Iris pigment epithelial cell (primary cell): ENCODE results near the gene ZFYVE21.
"Not testable (repeated sequence)": the region's sequence is repeated elsewhere in the genome, so short reads cannot be mapped to it uniquely, and the experiment has no call there.

Source experiments
- DNase-seq: peaks from one replicate; pipeline ENCODE4 v3.0.0-alpha.2; 2011; ENCODE audit warnings: low read depth

The ZFYVE21 gene

GRCh38 chr14:103715052-103716000 is at the start of gene ZFYVE21, which contains the start of gene XRCC3:
Gene ZFYVE21, plus strand, starts transcription at chr14:103715810. Its CDS starts 32 bp downstream, at chr14:103715842.
Gene XRCC3, minus strand, starts transcription at chr14:103715451. Its CDS starts 4,364 bp downstream, at chr14:103711087.
- peak; percentile 99 for DNase-seq

DNA sequence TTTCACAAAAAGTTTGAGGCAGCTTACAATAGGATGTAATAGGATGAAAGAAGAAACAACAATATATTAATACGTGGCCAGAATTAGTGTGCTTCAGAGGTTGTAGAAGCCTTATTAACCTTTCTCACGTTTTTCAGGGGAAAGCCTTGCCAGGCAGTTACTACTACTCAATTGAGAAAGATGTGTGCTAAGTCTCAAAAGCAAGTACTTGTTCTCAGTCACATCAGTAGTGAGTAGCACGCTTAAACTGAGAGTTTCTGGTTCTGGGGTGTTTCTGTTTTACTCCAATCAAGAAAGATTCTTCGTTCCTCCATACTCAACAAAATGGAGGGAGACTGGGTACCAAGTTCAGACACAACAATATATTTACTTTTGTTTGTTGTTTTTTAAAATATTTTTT is 47.9 kb upstream of the ZFYVE21 start:
- no peak for DNase-seq

DNA sequence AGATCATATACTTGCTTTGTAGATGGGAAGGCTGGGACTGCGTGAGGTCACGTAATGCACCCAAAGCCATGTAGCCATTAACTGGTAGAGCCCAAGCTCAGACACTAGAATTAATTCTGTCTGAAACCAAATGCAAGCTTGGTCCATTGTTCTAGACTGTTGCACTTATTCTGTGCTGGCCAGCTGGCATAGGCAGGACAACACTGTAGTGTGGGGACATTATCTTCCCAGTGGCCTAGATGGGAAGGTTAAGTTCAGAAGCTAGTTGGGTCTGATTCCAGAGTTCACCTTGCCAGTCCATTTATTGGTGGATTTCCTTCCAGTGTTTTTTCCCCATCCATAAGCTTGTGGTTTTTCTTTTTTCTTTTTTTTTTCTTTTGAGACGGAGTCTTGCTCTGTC is 47.5 kb upstream of the ZFYVE21 start:
- no peak for DNase-seq

DNA sequence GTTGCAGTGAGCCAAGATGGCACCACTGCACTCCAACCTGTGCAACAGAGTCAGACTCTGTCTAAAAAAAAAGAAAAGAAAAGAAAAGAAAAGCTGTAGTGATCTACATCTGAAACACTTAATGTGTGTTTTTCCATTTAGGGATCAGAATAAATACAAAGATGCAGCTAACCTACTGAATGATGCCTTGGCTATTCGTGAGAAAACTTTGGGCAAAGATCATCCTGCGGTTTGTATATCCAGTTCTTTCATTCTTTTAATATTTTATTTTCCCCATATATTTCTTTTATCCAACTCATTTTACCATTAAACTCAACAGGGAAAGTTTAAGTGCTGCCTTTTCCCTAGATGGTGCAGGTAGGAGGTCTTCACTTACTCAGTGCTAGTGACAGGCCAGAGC is 46.2 kb upstream of the ZFYVE21 start:
- no peak for DNase-seq

DNA sequence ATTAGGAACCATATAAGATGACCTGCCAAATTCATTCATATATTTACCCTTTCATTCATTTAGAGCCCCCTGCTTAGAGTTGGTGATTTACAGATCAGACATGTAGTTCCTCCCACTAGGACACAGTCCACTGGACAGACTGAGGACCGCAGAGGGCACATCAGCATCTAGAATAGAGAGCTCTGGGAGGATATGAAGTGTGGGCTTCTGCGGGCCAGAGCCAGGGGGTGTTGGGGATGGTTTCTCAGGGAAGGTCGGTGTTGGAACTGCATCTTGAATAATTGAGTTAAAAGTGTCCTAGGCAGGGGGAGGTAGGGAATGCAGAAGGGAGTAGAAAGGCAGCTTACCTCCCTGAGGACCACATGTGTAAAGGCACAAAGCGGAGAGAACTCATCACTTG is 43.7 kb upstream of the ZFYVE21 start:
- DNase-seq: no peak

- DNase-seq: no peak
These were observed 39.7 kb upstream of the ZFYVE21 start for GRCh38 chr14:103675957-103676356.

GRCh38 chr14:103676881-103677675 is 38.5 kb upstream of the ZFYVE21 start:
- no peak for DNase-seq

DNA sequence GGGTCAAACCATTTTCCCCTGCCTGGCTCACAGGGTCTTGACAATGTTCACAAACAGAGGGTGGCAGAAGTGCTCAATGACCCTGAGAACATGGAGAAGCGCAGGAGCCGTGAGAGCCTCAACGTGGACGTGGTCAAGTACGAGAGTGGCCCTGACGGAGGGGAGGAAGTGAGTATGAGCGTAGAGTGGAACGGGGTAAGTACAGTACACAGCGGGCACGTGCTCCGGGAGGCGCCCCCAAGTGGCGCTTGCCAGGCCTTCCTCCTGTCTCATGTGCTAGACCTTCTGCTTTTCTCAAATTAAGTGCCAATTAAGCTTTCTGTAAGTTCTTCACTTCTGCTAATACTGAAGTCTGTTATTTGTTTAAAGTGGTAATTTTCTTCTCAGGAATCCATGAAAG is 36.3 kb upstream of the ZFYVE21 start:
- DNase-seq: peak; percentile 27

- DNase-seq: no peak
These were observed 34.9 kb upstream of the ZFYVE21 start for GRCh38 chr14:103680491-103681231.

GRCh38 chr14:103683139-103683538 is 32.5 kb upstream of the ZFYVE21 start:
- DNase-seq: no peak

- no peak for DNase-seq
These were observed 31.1 kb upstream of the ZFYVE21 start for GRCh38 chr14:103684471-103684870.

DNA sequence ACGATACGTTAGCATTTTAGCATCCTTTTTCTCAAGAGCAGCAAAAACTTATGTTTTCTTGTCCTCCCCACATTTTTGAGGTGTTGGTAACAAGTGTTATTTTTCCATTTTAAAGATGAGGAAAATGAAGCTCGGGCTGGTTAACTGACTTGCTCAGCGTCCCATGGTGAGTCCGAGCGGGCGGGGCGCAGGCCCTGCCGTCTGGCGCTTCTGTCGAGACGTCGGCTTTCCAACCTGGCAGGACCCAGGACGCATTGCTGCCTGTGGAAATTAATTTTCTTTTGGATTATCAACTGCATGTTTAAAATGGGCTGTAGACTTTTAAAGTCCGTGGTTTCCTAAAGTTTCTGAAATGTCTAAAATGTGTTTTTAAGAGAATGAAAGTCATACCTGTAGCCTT is 30.7 kb upstream of the ZFYVE21 start:
- DNase-seq: no peak

DNA sequence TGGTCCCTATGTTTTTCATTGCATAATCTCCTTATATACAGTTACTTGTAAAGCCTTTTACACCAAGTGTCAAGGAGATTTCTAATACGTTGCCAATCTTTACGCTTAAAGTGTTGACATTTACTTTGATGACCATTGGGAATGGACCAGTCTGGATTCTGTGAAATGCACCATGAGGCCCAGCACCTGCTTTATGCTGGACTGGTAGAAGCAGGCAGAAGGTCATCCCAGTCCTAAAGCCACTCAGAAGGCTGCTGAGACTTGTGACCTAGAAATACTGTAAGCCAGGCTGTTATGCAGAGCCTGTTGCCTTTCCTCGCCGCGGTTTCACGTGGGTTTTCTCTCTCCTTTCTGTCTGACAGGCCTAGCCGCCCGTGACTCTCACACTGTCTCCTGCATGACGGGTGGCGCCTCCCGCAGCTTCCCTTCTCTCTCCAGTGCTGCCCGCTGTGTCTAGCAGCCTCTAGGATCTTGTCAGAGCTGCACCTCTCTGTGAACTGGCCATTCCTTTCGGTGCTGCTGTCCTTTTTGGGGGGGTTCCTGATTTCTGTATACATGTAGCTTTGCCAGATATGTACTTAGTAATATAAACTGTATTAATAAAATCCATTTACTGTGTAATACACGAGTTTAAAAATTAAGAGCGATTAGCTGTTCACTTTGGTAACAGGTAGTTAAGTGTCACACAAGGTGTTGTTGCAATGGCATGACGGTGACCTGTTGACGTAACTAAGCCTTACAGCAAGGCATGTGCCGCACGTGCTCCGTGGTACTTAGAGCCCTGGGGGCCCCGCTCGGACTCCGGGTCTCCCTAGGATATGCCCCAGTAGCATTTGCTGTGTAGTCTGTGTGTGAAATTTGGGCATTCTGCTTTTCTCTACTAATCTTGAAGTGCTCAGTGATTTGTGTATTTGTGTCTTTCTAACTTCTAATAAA is 30.1 kb upstream of the ZFYVE21 start:
- no peak for DNase-seq

DNA sequence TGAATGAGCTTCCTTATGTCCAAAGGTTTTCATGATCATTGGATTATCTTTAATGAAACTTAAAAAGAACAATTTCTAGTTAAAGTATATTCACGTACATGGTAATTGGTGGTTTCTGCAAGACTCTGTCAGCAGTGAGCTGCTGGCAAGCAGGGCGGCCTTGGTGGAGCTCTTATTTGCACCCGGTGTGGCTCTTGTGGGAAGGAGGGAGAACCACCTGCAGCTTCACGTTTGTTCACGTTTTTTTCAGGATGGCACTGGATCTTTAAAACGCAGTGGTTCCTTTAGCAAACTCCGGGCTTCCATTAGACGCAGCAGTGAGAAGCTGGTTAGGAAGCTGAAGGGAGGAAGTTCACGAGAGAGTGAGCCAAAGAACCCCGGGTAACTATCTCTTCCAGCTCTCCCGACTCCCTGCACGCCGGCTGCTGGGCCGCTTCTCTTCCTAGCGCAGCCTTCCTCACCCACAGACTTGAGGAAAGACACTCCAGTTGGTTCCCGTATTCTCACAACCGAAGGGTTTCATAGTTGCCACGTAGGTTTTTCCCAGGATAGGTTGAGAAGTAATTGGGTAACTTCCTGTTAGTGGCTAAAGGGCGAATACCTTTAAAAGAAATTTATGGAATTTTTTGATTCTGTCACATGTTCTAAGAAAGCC is 28.7 kb upstream of the ZFYVE21 start:
- peak; percentile 82 for DNase-seq

GRCh38 chr14:103687712-103688111 is 27.9 kb upstream of the ZFYVE21 start:
- DNase-seq: no peak

GRCh38 chr14:103688441-103688840 is 27.2 kb upstream of the ZFYVE21 start:
- DNase-seq: no peak

DNA sequence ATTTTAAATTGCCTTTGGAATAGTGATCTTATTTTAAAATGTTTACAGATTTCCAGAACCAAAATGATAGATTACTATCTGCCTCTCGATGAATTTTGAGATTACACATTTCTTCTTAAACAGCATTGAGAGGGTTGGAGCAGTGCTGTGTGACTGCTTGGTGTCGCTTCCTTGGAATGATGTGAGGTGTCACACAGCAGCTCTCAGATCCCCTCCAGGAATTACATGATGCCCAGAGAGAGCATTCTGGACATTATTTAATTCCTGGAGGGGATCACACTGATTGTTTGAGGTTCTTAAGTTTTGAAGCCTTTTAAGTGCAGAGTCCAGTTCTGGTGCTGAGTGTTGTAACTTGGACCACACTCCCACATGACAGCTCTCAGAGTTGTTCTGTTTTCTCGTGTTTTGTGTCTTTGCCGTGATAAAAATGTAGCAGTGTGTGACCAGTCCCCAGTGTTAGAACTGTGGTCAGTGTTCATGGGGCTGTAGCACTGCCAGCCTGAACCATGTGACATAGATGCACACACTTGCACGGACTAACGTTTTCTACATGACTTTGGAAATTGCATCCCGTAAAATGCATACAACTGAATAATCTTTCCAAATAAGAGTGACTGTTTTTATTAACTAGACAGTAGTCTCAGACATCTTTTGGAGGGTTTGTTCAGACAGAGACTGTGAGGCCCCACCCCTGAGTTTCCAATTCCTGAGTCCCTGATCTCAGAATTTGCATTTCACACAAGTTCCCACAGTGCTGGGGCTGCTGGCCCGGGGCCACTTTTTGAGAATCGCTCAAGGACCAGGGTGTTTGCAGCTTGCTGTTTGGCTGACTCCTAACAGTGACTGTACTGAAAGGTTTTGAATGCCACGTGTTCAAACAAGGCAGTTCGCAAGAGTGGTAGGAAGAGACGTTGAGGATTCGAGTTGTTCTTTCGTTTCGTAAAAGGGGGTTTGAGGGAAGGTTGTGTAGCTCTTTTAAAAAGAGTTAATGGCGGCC is 26.4 kb upstream of the ZFYVE21 start:
- DNase-seq: peak; percentile 69

DNA sequence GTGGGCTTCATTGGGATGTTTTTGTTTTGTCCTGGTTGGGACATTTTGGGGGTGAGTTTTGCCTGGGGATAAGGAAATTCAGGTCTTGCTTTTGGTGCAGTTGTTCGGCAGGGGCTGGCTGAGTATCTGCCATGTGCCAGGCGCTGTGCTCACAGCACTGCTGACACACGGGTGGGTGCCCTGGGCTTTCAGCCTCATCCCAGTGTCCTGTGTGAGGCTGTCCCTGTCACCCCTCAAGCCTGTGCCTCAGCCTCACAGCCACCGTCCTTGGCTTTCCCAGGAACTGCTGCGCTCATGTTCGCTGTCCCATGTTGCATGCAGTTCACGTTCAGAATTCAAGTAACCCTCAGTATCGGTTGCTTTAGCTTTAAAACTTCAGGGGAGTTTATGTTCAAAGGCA is 25.3 kb upstream of the ZFYVE21 start:
- no peak for DNase-seq

DNA sequence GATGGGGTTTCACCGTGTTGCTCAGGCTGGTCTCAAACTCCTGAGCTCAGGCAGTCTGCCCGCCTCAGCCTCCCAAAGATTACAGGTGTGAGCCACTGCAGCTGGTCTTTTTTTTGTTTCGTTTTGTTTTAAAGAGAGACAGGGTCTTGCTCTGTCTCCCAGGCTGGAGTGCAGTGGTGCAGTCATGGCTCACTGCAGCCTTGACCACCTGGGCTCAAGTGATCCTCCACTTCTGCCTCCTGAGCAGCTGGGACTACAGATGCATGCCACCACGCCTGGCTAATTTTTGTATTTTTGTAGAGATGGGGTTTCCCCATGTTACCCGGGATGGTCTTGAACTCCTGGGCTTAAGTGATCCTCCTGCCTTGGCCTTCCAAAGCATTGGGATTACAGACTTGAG is 24.0 kb upstream of the ZFYVE21 start:
- not testable (repeated sequence) for DNase-seq
